ENCODE measurements around the gene WDR1. TPM values are rescaled to one million over a fixed set of nuclear protein-coding genes. Genes with fewer than 3 reads are reported as not detected.

The WDR1 gene
- total RNA-seq, 1 experiment from 2014 or later = 223 TPM

- intact Hi-C loops (cut with micrococcal nuclease) = no loop called here
- H2AFZ ChIP-seq (ENCODE audit: low read depth, low read length, poor library complexity, severe bottlenecking) = peak overlapping the region; percentile 66
These were observed 41.8 kb upstream of the WDR1 start for GRCh38 chr4:10158333-10158942.

More at GRCh38 chr4:10158333-10158942, 41.8 kb upstream of the WDR1 start:
- Histone ChIP-seq H3K27me3 (ENCODE audit: insufficient read depth, low read length) (peaks cover 9% of the 10 kb centered on the region; the same call in 1 of the 2 replicates), H3K9me2 (ENCODE audit: insufficient read depth) (no peaks in the 10 kb centered on the region), H3K4me1 (ENCODE audit: control insufficient read depth in 1 of 2, insufficient read depth in 2 of 2, low read length in 2 of 2) (peaks cover 3 to 8% of the 10 kb centered on the region in 2 experiments; a peak in 2 of 4 replicates), H3K27ac (ENCODE audit: low read depth, low read length) (no peak overlapping the region), H3K4me3 (replicated peaks in 1 of 2; ENCODE audit: low read depth in 1 of 2, low read length in 2 of 2) (no peak overlapping the region), H3K9me3 (ENCODE audit: control insufficient read depth in 1 of 2, insufficient read depth in 1 of 2, low read depth in 1 of 2, low read length in 2 of 2) (no peaks in the 10 kb centered on the region), H3K36me3 (ENCODE audit: control insufficient read depth in 1 of 2, insufficient read depth in 2 of 2, low read length in 2 of 2) (no peaks in the 10 kb centered on the region), H3K4me2 (ENCODE audit: low read length) (no peak overlapping the region), H3K9ac (ENCODE audit: low read length) (no peak overlapping the region), H3K79me2 (ENCODE audit: insufficient read depth, low read length) (no peaks in the 10 kb centered on the region), H4K20me1 (ENCODE audit: insufficient read depth) (no peaks in the 10 kb centered on the region)
- ATAC-seq (no peak), DNase-seq (ENCODE audit: low read depth, low spot score) (no peak)
- no TSS peak for BruUV-seq (replicated peaks)
- RAD21 ChIA-PET (ENCODE audit: low non-redundant PET in 1 of 2, low total read pairs in 2 of 2, uncharacterized antibody in 2 of 2, unreplicated experiment in 2 of 2) = interaction anchor here in 1 of 2 experiments (1.2 kb wide), 1 partner anchor 379 kb away, joined by 3 read pairs; no protein-coding TSS in a partner anchor
- TF ChIP-seq CTCF (IDR thresholded peaks at IDR 0.05 in 2 of 3, conservative IDR thresholded peaks at IDR 0.05 in 1 of 3; ENCODE audit: borderline replicate concordance in 1 of 3, insufficient read depth in 1 of 3, low read depth in 2 of 3, low read length in 2 of 3) = no peak
- TF ChIP-seq SRF (IDR thresholded peaks at IDR 0.05; ENCODE audit: low read depth) = no peak
- TF ChIP-seq JUND (IDR thresholded peaks at IDR 0.05) = no peak
- no peak for TF ChIP-seq MAX (IDR thresholded peaks at IDR 0.05)
- TF ChIP-seq EGR1 (IDR thresholded peaks at IDR 0.05; ENCODE audit: low read depth) = no peak
- TF ChIP-seq FOSL1 (IDR thresholded peaks at IDR 0.05; ENCODE audit: low read depth) = no peak
- no peak for TF ChIP-seq EZH2 (IDR thresholded peaks at IDR 0.05)
- TF ChIP-seq ELF1 (IDR thresholded peaks at IDR 0.05; ENCODE audit: borderline replicate concordance, low read depth) = no peak
- no peak for TF ChIP-seq CBX3 (IDR thresholded peaks at IDR 0.05; ENCODE audit: low read depth)
- TF ChIP-seq SP1 (IDR thresholded peaks at IDR 0.05; ENCODE audit: low read depth) = no peak
- no peak for TF ChIP-seq REST (IDR thresholded peaks at IDR 0.05; ENCODE audit: low read depth)
- TF ChIP-seq ZBTB33 (IDR thresholded peaks at IDR 0.05; ENCODE audit: extremely low read depth, insufficient replicate concordance, low read length) = no peak
- POLR2A ChIA-PET = interaction anchor here (1.4 kb wide), 1 partner anchor 42 kb away, joined by 3 read pairs; the partner anchor contains the start of gene WDR1
- CTCF ChIA-PET = interaction anchor here (0.7 to 2.0 kb wide), 19 partner anchors 10 to 423 kb away, joined by 3 to 18 read pairs (median 4); no protein-coding TSS in a partner anchor
